CD4-positive, alpha-beta T cell treated with Interleukin-4 for 4 hours (primary cell): ENCODE results near the gene CHCT1.
A peak's percentile ranks its signal among the peaks of the same experiment; 100 is the strongest.
"Not testable (repeated sequence)": the region's sequence is repeated elsewhere in the genome, so short reads cannot be mapped to it uniquely, and the experiment has no call there.

Experiments used
- DNase-seq: peaks from one replicate; pipeline ENCODE4 v3.0.0-alpha.2; 2020

Gene CHCT1

GRCh38 chr17:60422162-60422665, at the start of gene CHCT1:
CHCT1 (plus strand) TSS chr17:60422489; CDS start chr17:60422593, 104 bp downstream.
- DNase-seq, result no peak

GRCh38 chr17:60372790-60373483, 49.4 kb upstream of the CHCT1 start:
- no peak for DNase-seq

GRCh38 chr17:60378187-60378586, 44.1 kb upstream of the CHCT1 start:
- not testable (repeated sequence) for DNase-seq

GRCh38 chr17:60379461-60379860, 42.8 kb upstream of the CHCT1 start:
- DNase-seq, result not testable (repeated sequence)

- no peak for DNase-seq
These were observed 40.3 kb upstream of the CHCT1 start for GRCh38 chr17:60381958-60382357.

GRCh38 chr17:60383379-60383778, 38.9 kb upstream of the CHCT1 start:
- DNase-seq, result no peak

- DNase-seq, result not testable (repeated sequence)
These were observed 37.4 kb upstream of the CHCT1 start for GRCh38 chr17:60384921-60385320.

GRCh38 chr17:60386147-60387058, 35.9 kb upstream of the CHCT1 start:
- DNase-seq, result no peak

- DNase-seq, result no peak
These were observed 34.6 kb upstream of the CHCT1 start for GRCh38 chr17:60387666-60388065.

- no peak for DNase-seq
These were observed 33.5 kb upstream of the CHCT1 start for GRCh38 chr17:60388742-60389141.

GRCh38 chr17:60390186-60390585, 32.1 kb upstream of the CHCT1 start:
- DNase-seq, result no peak

- DNase-seq, result no peak
These were observed 31.3 kb upstream of the CHCT1 start for GRCh38 chr17:60390925-60391470.

- DNase-seq, result no peak
These were observed 30.7 kb upstream of the CHCT1 start for GRCh38 chr17:60391471-60392041.

GRCh38 chr17:60392042-60392844, 30.0 kb upstream of the CHCT1 start, which contains the start of gene USP32:
USP32 (minus strand) TSS chr17:60392133; CDS start chr17:60391939, 194 bp downstream.
- peak; percentile 99 for DNase-seq

- DNase-seq, result no peak
These were observed 29.2 kb upstream of the CHCT1 start for GRCh38 chr17:60392845-60393702.

GRCh38 chr17:60393840-60394723, 28.2 kb upstream of the CHCT1 start:
- DNase-seq, result no peak

- no peak for DNase-seq
These were observed 26.7 kb upstream of the CHCT1 start for GRCh38 chr17:60395508-60396065.

GRCh38 chr17:60396412-60396811, 25.9 kb upstream of the CHCT1 start:
- no peak for DNase-seq

GRCh38 chr17:60398227-60398959, 23.9 kb upstream of the CHCT1 start:
- no peak for DNase-seq
